Anterior cingulate cortex (tissue), 58 donors: ENCODE results near the gene CARD14.
"Not testable (repeated sequence)": the region's sequence is repeated elsewhere in the genome, so short reads cannot be mapped to it uniquely, and the experiment has no call there.

Experiments used
- DNase-seq, 58 donors: peaks; one replicate each; lab custom pipeline; 2025; lab: John Stamatoyannopoulos, UW

Gene CARD14

GRCh38 chr17:80182845-80183223 lies 13.0 kb downstream of the CARD14 start:
- DNase-seq = no peak

GRCh38 chr17:80183581-80184422 lies 14.0 kb downstream of the CARD14 start:
- DNase-seq = no peak

GRCh38 chr17:80184423-80184714 lies 14.5 kb downstream of the CARD14 start:
- no peak for DNase-seq

GRCh38 chr17:80185968-80186367 lies 16.1 kb downstream of the CARD14 start:
- no peak for DNase-seq

GRCh38 chr17:80187090-80187489 lies 17.3 kb downstream of the CARD14 start:
- no peak for DNase-seq

DNA sequence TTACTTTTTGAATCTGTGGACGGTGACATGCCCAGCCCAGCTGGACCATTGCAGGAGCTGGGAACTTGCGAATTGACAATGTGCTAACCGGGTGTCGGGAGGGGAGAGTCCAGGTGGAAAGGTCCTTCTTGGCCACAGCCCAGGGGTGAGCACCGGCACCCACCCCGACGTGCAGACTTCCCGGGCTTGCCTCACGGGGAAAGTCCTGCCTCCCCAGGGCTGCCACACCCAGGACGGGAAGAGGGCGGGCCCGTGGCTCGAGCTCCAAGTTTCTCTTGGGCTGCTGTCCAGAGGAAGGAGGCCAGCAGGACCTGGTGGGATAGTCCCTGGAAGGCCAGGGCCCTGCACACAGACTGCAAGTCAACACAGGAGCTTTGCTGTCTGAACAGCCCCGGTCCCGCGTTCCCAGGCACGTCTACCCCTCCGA lies 17.7 kb downstream of the CARD14 start:
- DNase-seq = no peak

GRCh38 chr17:80189611-80190010 lies 19.8 kb downstream of the CARD14 start:
- DNase-seq = no peak

DNA sequence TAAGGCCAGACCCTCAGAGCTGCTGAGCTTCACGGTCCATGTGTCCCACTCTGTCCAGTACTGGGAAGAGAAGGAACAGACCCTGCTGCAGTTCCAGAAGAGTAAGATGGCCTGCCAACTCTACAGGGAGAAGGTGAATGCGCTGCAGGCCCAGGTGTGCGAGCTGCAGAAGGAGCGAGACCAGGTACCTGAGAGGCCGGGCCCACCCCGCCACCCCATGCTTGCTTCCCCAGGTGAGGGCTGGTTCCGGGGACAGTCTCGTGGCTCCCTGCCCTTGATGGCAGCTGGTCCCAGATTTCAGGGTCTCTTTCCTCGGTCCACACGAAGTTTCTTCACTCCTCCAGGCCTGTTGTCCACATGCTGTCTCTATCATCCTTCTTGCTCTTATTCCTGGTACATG lies 20.9 kb downstream of the CARD14 start:
- DNase-seq = no peak

- no peak for DNase-seq
Measured at GRCh38 chr17:80191192-80191591, 21.4 kb downstream of the CARD14 start.

DNA sequence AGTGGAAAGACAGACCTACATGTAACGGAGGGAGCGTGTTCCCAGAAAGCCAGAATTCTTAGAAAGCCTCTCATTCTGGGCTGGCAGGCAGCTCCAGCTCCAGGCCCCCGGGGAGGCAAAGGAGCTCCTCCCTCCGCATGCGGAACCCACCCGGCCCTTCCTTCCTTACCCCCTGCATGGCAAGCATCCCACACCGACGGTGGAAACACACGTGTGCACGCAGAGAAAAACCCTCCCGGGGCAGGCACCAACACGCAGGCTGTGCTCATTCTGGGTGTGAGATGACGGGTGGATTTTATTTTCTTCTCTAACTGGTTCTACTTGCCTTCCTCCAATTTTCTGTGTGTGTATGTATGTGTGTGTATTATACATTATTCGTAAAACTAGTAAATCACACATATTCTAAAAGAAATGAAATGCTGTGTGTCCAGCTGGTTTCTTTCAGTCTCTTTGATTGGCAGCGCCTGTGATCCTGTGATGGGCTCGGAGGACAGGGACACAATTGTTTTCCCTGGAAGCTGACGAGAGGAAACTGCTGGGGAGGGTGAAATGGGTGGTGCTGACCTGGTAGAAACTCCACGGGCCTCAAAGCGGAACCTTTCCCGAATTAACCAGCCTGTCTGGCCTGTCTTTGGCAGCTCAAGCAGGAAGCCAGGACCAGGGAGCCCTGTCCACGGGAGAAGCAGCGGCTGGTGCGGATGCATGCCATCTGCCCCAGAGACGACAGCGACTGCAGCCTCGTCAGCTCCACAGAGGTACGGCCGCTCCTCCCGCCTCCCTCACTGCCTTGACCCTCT lies 22.2 kb downstream of the CARD14 start:
- peak in 39 of 58 donors; percentile 5 to 78 (median 34) for DNase-seq

DNA sequence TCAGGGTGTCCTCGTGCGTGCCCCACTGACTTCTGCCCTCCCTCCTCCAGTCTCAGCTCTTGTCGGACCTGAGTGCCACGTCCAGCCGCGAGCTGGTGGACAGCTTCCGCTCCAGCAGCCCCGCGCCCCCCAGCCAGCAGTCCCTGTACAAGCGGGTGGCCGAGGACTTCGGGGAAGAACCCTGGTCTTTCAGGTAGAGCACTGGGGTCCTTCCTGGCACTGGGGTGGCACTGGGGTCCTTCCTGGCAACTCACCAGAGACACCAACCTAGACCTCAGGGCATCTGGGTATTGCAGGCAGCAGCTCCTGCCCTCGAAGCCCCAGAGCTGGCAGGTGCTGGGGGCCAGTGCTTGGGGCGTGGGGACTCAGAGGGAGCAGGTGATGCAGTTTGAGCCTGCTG lies 25.3 kb downstream of the CARD14 start:
- no peak for DNase-seq

DNA sequence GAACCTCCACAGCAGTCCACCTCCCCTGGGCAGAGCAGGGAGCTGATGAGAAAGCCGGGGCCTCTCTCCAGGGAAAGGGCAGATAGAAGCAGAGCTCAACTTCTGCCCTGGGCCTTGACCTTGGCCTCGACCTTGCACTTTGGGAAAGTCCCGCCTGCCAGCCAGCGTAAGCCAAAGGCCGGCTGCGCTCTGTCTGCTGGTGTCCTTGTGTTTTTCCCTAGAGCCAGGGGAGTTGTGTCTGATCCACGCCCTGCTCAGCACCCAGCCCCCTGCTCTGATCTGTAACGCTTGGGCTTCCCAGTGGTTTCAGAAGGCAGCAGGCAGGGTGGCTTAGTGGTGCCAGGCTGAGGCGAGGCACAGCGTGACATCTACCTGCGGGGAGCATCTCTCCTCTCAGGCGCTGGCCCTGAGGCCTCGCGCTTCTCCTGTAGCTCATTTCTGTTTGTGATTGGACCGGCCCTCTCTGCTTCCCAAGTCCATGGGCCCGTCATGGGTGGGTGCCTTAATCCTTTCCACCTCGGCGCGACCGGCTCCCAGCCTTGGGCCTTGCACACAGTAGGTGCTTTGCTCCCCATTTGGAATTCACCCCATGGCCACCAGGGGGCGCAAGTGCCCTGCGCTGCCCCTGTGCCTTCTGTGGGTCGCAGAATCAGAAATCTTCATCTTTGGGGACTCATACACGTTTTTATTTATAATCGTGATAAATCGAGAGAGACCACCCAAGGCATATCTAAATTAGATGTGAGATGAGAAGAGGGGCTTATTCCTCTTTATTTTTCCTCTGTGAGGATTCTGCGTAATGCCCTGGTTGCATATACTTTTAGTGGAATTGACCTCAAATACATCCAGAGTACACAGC lies 26.1 kb downstream of the CARD14 start:
- DNase-seq = no peak

DNA sequence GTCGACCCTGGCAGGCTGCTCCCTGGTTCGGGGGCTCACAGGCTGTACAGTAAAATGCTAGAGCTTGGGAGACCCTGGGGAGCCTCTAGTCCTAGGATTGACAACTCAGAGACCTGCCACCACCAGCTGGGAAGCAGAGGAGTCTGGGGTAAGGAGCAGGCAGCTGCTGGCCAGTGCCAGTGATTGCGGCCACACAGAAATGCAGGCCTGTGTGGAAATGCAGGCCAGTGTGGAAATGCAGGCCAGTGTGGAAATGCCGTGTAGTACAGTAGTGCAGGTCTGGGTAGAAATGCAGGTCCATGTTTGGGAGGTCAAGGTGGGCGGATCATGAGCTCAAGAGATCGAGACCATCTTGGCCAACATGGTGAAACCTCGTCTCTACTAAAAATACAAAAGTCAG lies 26.8 kb downstream of the CARD14 start:
- no peak for DNase-seq

GRCh38 chr17:80198144-80198661 lies 28.4 kb downstream of the CARD14 start:
- no peak for DNase-seq

GRCh38 chr17:80199295-80199694 lies 29.5 kb downstream of the CARD14 start:
- DNase-seq = not testable (repeated sequence)

DNA sequence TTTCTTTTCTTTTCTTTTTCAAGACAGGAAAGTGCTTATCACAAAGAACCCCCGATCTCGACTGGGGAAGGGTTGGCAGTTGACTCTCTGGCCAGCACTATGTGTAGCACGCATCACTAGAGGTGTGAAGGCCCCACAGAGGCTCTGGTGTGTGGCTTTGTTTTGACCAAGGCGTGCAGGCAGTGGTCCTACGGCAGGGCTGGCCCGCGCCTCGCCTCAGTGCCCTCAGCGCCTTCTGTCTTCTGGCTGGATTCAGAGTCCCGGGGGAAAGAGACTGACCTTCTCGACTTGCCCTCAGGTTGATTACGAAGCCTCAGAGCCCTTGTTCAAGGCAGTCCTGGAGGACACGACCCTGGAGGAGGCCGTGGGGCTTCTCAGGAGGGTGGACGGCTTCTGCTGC lies 31.6 kb downstream of the CARD14 start:
- peak in 1 of 58 donors; percentile 2 for DNase-seq

GRCh38 chr17:80202197-80202596 lies 32.4 kb downstream of the CARD14 start:
- no peak for DNase-seq

- no peak for DNase-seq
Measured at GRCh38 chr17:80203471-80203963, 33.7 kb downstream of the CARD14 start.

DNA sequence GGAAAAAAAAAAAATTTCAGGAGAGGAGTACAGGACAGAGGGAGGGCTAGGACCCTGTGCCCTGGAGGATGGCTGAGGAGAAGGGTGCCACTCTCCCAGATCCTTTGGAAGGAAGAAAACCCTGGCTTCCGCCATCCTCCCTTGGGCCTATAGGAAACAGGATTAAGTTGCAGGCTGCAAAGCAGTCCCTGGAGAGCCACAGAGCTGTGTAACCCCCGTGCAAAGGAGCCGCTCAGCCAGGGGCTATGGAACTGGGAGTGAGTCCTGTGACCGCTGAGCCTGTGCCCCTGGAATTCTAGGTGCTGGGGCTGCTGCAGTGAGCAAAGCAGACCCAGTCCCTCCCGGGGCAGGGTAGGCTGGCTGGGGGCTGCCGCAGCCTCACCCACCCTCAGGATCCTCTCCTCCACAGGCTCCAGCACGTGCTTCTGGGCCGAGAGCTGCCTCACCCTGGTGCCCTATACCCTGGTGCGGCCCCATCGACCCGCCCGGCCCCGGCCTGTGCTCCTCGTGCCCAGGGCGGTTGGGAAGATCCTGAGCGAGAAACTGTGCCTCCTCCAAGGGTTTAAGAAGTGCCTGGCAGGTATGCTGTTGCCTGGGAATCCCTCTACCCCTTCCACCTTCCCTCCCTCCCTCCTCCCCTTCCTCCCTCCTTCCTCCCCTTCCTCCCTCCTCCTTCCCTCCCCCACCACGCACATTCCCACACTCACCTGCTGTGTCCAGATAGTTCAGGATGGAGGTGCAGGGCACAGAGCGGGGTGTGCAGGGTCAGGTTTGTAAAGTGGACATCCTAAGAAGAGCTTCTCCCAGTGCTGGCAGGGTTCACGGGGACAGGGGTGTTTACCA lies 35.0 kb downstream of the CARD14 start:
- DNase-seq = peak in 1 of 58 donors; percentile 6

DNA sequence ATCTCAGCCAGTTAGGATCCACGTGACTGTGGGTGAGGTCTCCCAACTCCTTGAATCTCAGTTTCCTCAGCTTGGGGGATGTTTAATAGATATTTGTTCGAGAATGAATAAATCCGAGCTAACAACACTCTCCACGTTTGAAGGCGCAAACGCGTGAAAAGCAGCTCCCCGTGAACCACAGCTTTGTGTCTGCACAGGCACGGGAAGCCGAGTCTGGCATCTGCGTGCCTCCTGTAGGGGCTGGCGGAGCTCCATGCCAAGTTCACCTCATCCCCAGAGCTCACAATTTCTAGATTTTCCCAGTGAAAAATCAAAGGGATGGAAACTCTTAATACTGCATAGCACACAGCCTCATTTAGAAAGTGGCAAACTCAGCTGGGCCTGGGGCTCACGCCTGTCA lies 36.0 kb downstream of the CARD14 start:
- DNase-seq = no peak
